ENCODE results near the gene RIC1.
"Not testable (repeated sequence)": the region's sequence is repeated elsewhere in the genome, so short reads cannot be mapped to it uniquely, and the experiment has no call there.

RIC1 gene

DNA sequence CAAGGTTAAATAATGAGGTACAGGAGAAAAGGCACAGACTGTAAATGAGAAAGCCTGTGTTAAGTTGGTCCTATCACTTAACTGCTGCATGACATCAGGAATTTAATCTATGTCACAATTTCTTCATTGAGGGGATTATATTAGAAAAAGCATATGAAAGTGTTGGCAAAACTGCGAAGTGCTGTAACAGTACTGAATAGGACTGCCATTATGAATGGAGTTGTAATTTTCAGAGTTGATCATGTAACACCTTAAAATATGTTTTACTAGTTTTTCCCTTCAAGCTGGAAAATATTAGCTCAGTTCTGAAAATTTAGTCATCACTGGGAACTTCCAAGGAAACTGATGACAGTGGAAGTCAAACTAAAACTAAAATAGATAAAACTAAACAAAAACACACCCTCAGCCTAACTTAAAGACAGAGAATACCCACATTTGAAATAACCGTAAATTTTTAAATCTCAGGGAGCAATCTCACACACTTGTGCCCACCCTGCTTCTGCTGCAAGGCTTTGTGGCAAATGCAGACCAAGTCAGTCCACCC, 158.9 kb downstream of the RIC1 start:
- peak overlapping the region; percentile 58 for H3K27ac Mint-ChIP-seq (ENCODE audit: low read depth)
- H3K27me3 Mint-ChIP-seq: no peaks in the 10 kb centered on the region
- peaks cover 38% of the 10 kb centered on the region for H3K36me3 Mint-ChIP-seq (ENCODE audit: insufficient read depth)
- H3K4me1 Mint-ChIP-seq: peaks cover 22% of the 10 kb centered on the region
- H3K4me3 Mint-ChIP-seq: no peak overlapping the region
- H3K9me3 Mint-ChIP-seq: no peaks in the 10 kb centered on the region
- no peak for DNase-seq (ENCODE audit: low spot score in 2 of 2)
- ATAC-seq (replicated peaks; ENCODE audit: extremely low read depth, poor library complexity, severe bottlenecking): no peak

DNA sequence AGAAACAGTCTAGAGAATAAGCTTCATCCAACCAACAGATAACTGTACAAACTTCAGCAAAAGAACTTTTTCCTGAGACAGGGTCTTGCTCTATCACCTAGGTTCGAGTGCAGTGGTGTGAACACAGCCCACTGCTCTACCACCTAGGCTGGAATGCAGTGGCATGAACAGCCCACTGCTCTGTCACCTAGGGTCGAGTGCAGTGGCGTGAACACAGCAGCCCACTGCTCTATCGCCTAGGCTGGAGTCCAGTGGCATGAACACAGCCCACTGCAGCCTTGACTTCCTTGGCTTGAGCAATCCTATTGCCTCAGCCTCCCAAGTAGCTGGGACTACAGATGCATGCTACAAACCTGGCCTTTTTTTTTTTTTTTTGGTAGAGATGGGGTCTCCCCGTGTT, 160.6 kb downstream of the RIC1 start:
- Mint-ChIP-seq H3K9me3 (no peaks in the 10 kb centered on the region), H3K4me3 (no peak overlapping the region), H3K27ac (ENCODE audit: low read depth) (no peak overlapping the region), H3K36me3 (ENCODE audit: insufficient read depth) (peaks cover 34% of the 10 kb centered on the region), H3K4me1 (peaks cover 39% of the 10 kb centered on the region), H3K27me3 (no peaks in the 10 kb centered on the region)
- DNase-seq (ENCODE audit: low spot score in 2 of 2): no peak
- no peak for ATAC-seq (replicated peaks; ENCODE audit: extremely low read depth, poor library complexity, severe bottlenecking)

DNA sequence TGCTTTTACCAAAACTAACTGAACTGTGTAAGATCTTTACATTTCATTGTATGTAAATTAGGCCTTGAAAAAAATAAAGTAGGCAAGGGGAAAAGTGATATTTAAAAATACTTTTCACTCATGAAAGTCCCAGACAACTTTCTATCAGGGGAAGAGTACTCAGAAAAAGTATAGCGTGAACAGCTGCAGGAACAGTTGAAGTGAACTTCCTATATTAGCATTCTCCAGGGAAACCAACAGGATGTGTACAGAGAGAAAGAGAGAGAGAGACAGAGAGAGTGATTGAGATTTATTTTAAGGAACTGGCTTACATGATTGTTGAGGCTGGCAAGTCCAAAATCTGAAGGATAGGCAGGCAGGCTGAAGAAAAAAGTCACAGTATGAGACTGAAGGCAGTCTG, 162.0 kb downstream of the RIC1 start:
- Mint-ChIP-seq H3K4me1 (peaks cover 47% of the 10 kb centered on the region), H3K36me3 (ENCODE audit: insufficient read depth) (peaks cover 32% of the 10 kb centered on the region), H3K9me3 (no peaks in the 10 kb centered on the region), H3K27ac (ENCODE audit: low read depth) (no peak overlapping the region), H3K4me3 (no peak overlapping the region), H3K27me3 (no peaks in the 10 kb centered on the region)
- DNase-seq (ENCODE audit: low spot score in 2 of 2): no peak
- ATAC-seq (replicated peaks; ENCODE audit: extremely low read depth, poor library complexity, severe bottlenecking): no peak

DNA sequence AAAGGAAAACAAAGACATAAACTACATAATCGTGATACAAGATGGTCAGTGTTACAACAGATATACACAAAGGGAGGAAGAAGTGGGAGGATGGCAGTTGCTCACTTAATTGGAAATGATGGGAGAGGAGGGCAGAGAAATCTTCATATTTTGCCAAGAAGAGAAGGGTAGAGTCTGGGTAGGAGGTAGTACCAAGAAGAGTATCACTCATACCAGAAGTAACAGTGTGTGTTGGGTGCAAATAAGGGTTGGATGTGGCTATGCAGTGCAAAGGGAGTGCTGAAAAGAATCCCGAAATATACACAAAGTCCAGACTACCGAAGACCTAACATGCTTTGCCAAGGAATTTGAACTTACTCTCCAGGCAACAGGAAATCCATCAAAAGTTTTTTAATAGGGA, 163.0 kb downstream of the RIC1 start:
- no peak overlapping the region for H3K27ac Mint-ChIP-seq (ENCODE audit: low read depth)

DNA sequence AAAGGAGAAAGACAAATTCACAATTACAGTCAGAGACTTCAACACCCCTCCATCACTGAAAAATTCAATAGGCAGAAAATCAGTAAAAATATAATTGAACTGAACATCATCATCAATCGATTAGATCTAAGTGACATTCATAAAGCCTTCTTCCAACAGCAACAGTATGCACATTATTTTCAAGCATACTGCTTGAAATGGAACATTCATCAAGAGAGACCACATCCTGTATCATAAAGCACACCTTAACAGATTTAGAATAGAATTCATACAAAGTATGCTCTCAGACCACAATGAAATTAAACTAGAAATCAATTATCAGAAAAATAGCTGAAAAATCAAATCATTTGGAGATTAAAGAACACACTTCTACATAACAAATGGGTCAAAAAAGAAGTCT, 164.9 kb downstream of the RIC1 start:
- peaks cover 37% of the 10 kb centered on the region for H3K36me3 Mint-ChIP-seq (ENCODE audit: insufficient read depth)
- H3K4me3 Mint-ChIP-seq: no peak overlapping the region
- no peaks in the 10 kb centered on the region for H3K27me3 Mint-ChIP-seq
- DNase-seq (ENCODE audit: low spot score in 2 of 2) (no peak), ATAC-seq (replicated peaks; ENCODE audit: extremely low read depth, poor library complexity, severe bottlenecking) (no peak)
- H3K27ac Mint-ChIP-seq (ENCODE audit: low read depth): peak overlapping the region; percentile 38
- no peaks in the 10 kb centered on the region for H3K9me3 Mint-ChIP-seq
- peaks cover 37% of the 10 kb centered on the region for H3K4me1 Mint-ChIP-seq

More for the DNA sequence above, 163.0 kb downstream of the RIC1 start:
- peaks cover 47% of the 10 kb centered on the region for H3K4me1 Mint-ChIP-seq
- H3K27me3 Mint-ChIP-seq: no peaks in the 10 kb centered on the region
- no peak overlapping the region for H3K4me3 Mint-ChIP-seq
- no peak for ATAC-seq (replicated peaks; ENCODE audit: extremely low read depth, poor library complexity, severe bottlenecking)
- H3K36me3 Mint-ChIP-seq (ENCODE audit: insufficient read depth): peaks cover 35% of the 10 kb centered on the region
- DNase-seq (ENCODE audit: low spot score in 2 of 2): no peak
- H3K9me3 Mint-ChIP-seq: no peaks in the 10 kb centered on the region

DNA sequence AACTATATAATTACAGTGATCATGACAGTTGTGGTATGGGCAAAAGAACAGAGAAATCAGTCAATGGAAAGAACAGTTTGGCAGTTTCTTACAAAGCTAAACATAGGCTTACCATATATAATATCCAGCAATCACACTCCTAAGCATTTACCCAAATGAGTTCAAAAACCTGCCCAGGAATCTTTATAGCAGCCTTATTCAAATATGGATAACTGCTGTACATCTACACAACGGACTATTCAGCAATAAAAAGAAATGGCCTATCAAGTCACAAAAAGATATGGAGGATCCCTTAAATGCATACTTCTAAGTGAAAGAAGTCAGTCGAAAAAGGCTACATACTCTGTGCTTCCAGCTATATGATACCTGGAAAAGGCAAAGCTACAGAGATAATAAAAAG, 167.4 kb downstream of the RIC1 start:
- H3K27ac Mint-ChIP-seq (ENCODE audit: low read depth): no peak overlapping the region
- no peak overlapping the region for H3K4me3 Mint-ChIP-seq
- no peaks in the 10 kb centered on the region for H3K9me3 Mint-ChIP-seq
- no peak for DNase-seq (ENCODE audit: low spot score in 2 of 2)
- H3K27me3 Mint-ChIP-seq: no peaks in the 10 kb centered on the region
- peaks cover 32% of the 10 kb centered on the region for H3K4me1 Mint-ChIP-seq
- peaks cover 31% of the 10 kb centered on the region for H3K36me3 Mint-ChIP-seq (ENCODE audit: insufficient read depth)
- ATAC-seq (replicated peaks; ENCODE audit: extremely low read depth, poor library complexity, severe bottlenecking): no peak

DNA sequence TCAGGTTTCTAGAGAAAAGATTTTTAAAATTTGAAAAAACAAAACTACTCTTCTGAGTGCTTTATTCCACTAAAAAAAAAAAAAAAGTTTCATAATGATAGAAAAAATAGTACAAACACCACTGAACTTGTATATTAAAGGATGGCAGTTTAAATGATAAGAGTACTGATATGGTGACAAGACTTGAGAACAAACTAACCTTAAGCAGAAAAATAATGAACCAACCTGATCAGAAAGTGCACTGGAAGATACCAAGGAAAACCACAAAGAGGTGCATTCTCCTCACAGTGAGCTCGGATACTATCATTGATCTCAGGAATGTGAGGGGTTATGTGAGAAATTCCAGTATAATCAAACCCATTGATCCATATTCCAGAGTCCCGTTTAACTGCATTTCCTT, 169.7 kb downstream of the RIC1 start:
- H3K27ac Mint-ChIP-seq (ENCODE audit: low read depth): no peak overlapping the region
- no peak for ATAC-seq (replicated peaks; ENCODE audit: extremely low read depth, poor library complexity, severe bottlenecking)
- no peaks in the 10 kb centered on the region for H3K9me3 Mint-ChIP-seq
- H3K4me3 Mint-ChIP-seq: no peak overlapping the region
- peaks cover 23% of the 10 kb centered on the region for H3K4me1 Mint-ChIP-seq
- no peaks in the 10 kb centered on the region for H3K27me3 Mint-ChIP-seq
- peaks cover 25% of the 10 kb centered on the region for H3K36me3 Mint-ChIP-seq (ENCODE audit: insufficient read depth)
- no peak for DNase-seq (ENCODE audit: low spot score in 2 of 2)

DNA sequence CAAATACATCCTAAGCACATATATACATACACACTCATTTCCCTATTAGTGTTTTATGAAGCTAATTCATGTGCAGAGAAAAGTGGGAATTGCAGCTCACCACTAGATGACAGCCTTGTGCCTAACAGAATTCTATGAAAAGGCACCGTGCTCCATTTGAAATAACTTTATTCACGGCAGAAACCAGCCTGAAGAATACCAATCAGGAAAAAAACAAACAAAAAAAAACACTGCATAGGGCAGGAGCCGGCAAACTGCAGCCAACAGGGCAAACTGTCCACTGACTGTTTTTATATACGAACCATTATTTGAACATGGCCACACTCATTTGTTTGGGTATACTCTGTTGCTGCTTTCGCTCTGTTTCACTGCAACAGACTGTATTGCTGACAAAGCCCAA, 170.4 kb downstream of the RIC1 start:
- ATAC-seq (replicated peaks; ENCODE audit: extremely low read depth, poor library complexity, severe bottlenecking) (no peak), DNase-seq (ENCODE audit: low spot score in 2 of 2) (no peak)
- H3K4me1 Mint-ChIP-seq: peaks cover 15% of the 10 kb centered on the region
- H3K27ac Mint-ChIP-seq (ENCODE audit: low read depth): no peak overlapping the region
- no peaks in the 10 kb centered on the region for H3K9me3 Mint-ChIP-seq
- no peaks in the 10 kb centered on the region for H3K27me3 Mint-ChIP-seq
- peaks cover 25% of the 10 kb centered on the region for H3K36me3 Mint-ChIP-seq (ENCODE audit: insufficient read depth)
- H3K4me3 Mint-ChIP-seq: no peak overlapping the region

DNA sequence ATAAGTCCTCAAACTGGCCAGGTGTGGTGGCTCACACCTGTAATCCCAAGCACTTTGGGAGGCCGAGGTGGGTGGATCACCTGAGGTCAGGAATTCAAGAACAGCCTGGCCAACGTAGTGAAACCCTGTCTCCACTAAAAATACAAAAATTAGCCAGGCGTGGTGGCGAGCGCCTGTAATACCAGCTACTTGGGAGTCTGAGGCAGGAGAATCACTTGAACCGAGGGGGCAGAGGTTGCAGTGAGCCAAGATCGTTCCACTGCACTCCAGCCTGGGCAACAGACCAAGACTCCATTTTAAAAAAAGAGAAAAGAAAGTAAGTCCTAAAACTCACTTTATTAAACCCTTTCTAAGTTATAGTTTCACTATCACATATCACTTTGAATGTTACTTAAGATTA, 171.5 kb downstream of the RIC1 start:
- not testable (repeated sequence) for H3K4me1 Mint-ChIP-seq; H3K27me3 Mint-ChIP-seq; H3K27ac Mint-ChIP-seq (ENCODE audit: low read depth); H3K4me3 Mint-ChIP-seq; ATAC-seq (replicated peaks; ENCODE audit: extremely low read depth, poor library complexity, severe bottlenecking); DNase-seq (ENCODE audit: low spot score in 2 of 2); H3K9me3 Mint-ChIP-seq
- H3K36me3 Mint-ChIP-seq (ENCODE audit: insufficient read depth): peaks cover 30% of the 10 kb centered on the region

DNA sequence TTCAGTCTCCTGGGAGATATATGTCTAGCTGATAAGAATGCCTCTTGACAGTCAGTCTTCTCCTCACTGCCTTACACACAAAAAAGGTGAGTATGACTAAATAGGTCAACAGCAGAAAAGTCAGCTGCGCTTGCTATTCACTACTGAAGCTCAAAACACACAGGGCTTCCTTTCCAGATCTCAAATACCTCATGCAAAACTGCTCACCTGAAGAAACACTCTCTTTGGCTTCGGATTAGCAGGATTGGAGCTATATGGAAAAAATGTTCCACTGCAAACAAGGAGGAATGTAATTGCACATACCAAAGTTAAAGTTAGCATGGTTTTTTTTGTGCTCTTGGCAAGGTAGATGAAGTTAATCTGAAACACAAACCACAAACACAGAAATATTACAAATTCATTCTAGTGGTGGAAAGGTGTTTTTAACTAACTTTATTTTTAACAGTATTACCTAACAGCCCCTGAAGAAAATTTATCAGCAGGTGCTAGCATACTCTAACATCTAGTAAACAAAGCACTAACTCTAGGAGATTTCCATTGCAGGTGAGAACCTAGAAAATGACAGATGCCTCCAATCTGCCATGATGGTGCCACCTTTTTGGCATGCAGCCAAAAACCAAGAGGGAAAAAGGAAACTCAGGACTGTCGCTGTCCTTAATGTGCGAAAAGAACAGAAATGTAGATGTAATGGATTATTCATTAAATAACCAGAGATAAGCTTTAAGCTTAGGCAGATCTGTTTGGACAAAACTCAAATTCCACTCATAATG, 172.2 kb downstream of the RIC1 start:
- H3K27ac Mint-ChIP-seq (ENCODE audit: low read depth): no peak overlapping the region
- H3K36me3 Mint-ChIP-seq (ENCODE audit: insufficient read depth): peaks cover 31% of the 10 kb centered on the region
- no peak overlapping the region for H3K4me3 Mint-ChIP-seq
- H3K27me3 Mint-ChIP-seq: no peaks in the 10 kb centered on the region
- no peak for DNase-seq (ENCODE audit: low spot score in 2 of 2)
- ATAC-seq (replicated peaks; ENCODE audit: extremely low read depth, poor library complexity, severe bottlenecking): no peak
- peaks cover 5% of the 10 kb centered on the region for H3K4me1 Mint-ChIP-seq
- no peaks in the 10 kb centered on the region for H3K9me3 Mint-ChIP-seq

DNA sequence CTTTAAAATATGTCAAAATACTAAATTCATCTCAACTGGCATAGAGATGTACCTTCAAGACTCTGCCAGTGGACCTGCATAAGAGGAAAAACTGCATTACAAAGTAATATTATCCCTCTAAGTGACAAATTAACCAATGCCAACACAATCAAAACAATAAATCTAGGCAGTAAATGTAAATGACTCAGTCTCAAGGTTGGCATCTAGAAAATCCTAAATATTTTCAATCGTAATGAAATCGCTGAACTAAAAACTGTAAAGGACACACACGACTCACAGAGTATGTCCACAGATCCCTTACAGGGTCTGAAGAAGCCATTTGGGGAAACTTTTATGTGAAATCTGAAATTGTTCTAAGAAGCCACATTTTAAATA, 172.8 kb downstream of the RIC1 start:
- H3K27ac Mint-ChIP-seq (ENCODE audit: low read depth): no peak overlapping the region
- H3K9me3 Mint-ChIP-seq: no peaks in the 10 kb centered on the region
- H3K4me1 Mint-ChIP-seq: peaks cover 5% of the 10 kb centered on the region
- H3K4me3 Mint-ChIP-seq: no peak overlapping the region
- H3K27me3 Mint-ChIP-seq: no peaks in the 10 kb centered on the region
- H3K36me3 Mint-ChIP-seq (ENCODE audit: insufficient read depth): peaks cover 26% of the 10 kb centered on the region
- ATAC-seq (replicated peaks; ENCODE audit: extremely low read depth, poor library complexity, severe bottlenecking) (no peak), DNase-seq (ENCODE audit: low spot score in 2 of 2) (no peak)

DNA sequence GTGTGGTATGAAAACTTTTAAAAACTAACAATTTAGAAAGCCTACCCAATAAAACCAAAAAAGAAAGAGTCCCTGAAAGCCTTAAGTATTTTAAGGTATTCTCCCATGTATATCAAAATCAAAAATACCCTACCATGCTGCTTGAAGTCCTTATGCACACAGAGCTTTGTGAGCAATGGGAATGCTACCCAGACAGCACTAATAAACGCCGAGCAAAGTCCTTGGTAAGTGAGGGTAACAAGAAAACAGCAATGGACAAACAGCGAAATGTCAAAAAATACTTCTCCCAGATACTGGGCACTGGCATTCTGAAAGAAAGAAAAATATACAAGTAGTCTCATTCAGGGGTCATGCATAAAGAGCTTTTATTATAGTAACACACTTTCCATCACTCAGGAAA, 176.6 kb downstream of the RIC1 start:
- Mint-ChIP-seq H3K9me3 (no peaks in the 10 kb centered on the region), H3K36me3 (ENCODE audit: insufficient read depth) (peaks cover 26% of the 10 kb centered on the region), H3K4me1 (peaks cover 14% of the 10 kb centered on the region), H3K27ac (ENCODE audit: low read depth) (no peak overlapping the region), H3K4me3 (no peak overlapping the region), H3K27me3 (no peaks in the 10 kb centered on the region)
- DNase-seq (ENCODE audit: low spot score in 2 of 2): no peak
- ATAC-seq (replicated peaks; ENCODE audit: extremely low read depth, poor library complexity, severe bottlenecking): no peak

DNA sequence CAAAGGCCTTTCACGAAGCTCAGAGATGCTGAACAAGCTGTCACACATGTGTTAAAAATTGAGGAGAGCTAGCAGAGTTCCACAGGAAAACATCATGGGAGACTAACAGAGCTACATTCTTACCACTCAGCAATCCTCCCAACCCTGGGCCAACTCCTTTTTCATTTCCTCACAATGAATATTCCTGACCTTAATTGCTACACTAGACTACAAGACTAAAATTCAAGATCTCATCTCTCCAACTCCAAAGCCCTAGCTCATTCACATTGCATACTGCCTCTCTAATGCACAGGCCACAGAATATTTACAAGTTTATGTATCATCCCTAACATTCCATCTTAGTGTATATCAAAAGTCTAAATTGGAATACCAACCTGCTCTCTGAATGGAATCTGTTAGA, 182.8 kb downstream of the RIC1 start:
- Mint-ChIP-seq H3K9me3 (no peaks in the 10 kb centered on the region), H3K4me3 (no peak overlapping the region), H3K36me3 (ENCODE audit: insufficient read depth) (peaks cover 25% of the 10 kb centered on the region), H3K4me1 (peaks cover 9% of the 10 kb centered on the region), H3K27ac (ENCODE audit: low read depth) (no peak overlapping the region), H3K27me3 (no peaks in the 10 kb centered on the region)
- DNase-seq (ENCODE audit: low spot score in 2 of 2) (no peak), ATAC-seq (replicated peaks; ENCODE audit: extremely low read depth, poor library complexity, severe bottlenecking) (no peak)
